SKM-1 (cell line): ENCODE results near the gene KLHL30.
"Not testable (repeated sequence)": the region's sequence is repeated elsewhere in the genome, so short reads cannot be mapped to it uniquely, and the experiment has no call there.

Source experiments
- DNase-seq: peaks from one replicate; lab custom pipeline; 2025; ENCODE audit not compliant: unreplicated experiment; lab: John Stamatoyannopoulos, UW

The KLHL30 gene

DNA sequence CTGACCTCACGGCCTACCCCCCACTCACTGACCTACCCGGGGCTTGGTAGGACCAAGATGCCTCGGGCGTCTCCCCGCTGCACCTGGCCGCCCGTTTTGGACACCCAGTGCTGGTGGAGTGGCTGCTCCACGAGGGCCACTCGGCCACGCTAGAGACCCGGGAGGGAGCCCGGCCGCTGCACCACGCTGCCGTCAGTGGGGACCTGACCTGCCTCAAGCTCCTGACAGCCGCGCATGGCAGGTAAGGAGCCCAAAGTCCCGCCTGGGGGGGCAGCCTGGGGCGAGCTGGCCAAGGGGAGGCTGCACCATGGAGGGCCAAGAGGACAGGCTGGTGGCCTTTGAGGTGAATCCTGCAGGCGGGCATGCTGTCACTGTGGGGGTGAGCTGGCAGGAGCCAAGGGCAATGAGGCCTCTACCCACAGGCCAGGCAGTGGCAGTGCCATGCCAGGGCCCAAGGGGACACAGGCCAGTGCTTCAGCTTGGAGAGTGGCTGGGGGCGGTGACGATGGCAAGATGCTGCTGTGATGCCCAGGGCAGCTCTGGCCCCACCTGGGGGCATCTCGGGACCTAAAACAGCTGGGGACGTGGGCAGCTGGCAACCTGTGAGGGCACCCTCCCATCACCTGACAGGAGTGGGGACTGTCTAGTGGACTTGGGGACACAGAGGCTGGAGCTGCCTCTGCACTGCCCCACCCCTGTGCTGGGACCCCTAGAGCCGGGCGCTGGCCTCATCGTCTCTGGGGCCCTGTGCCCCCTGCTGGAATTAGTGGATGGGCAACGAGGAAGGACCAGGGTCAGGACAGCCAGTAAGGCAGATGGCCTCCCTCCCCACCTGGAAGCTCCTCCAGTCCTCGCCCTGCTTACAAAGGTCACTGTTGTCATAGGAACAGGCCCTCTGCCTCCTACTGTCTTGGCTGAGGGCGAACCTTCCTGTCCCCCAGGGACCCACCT, 36.3 kb upstream of the KLHL30 start:
- no peak for DNase-seq

DNA sequence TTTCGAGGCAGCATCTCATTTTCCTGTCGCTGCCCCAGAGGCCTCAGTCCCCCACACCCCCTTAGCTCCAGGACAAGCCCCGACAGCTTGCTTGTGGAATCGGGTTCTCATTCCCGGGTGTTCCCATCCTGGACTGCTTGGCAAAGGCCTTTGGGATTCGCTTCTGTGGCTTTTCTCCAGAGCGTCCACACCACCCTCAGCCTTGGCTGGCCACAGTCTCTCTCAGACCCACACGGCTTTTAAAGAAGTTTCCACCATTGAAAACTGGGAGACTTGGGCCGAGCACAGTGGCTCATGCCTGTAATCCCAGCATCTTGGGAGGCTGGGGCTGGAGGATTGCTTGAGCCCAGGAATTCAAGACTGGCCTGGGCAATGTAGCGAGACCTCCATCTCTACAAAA, 35.6 kb upstream of the KLHL30 start:
- DNase-seq, result no peak

DNA sequence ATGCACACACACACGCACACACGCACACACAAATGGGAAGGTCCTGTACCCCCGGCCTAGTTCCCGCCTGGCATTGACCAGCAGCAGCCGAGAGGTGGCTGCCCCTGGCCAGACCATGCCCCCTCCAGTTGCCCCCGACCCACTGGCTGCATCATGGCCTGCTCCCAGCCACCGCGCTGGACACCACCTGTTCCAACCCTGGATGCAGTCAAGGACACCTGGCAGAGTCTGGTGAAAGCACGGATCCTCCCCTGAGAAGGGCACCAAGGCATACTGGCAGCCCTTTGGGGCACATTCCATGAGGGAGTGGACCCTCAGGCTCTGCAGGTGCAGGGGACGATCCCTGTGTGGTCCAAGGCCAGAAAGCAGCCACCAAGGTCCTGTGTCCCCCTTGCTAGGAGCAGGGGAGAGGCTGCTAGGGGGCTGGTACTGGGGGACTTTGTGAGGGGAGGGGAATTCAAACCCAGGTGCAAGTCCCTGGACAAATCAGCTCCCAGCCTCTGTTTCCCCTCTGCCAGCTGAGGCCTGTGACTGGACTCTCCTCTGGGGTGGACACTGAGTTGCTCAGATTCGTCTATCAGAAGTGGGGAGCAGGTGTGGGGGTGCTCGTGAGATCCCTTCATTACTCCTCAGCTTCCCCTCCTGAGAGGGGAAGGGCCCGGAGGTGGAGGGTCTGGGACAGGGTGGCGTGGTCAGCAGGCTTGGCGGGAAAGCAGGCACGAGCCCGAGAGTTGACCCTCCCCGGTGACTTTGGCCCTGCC, 34.8 kb upstream of the KLHL30 start:
- DNase-seq, result no peak

DNA sequence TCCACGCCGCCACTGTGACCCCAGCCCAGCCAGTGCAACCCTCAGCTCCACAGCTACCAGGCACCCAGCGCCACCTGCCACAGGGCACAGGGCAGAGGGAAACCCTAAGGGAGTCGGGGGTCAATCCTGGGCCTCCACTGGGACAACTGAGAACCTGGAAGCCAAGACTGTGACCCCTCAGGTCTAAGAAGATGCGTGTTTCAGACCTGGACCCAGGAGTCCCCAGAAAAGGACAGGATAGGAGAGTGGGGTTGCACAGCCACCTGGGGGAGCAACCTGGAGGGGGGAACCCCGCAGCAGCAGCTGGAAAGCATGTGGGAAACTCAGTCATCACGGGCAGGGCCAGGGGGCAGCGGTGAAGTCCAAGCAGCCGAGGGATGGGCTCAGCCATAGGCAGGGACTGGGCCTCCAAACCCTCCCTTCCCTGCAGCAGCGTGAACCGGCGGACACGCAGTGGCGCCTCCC, 34.2 kb upstream of the KLHL30 start:
- no peak for DNase-seq

DNA sequence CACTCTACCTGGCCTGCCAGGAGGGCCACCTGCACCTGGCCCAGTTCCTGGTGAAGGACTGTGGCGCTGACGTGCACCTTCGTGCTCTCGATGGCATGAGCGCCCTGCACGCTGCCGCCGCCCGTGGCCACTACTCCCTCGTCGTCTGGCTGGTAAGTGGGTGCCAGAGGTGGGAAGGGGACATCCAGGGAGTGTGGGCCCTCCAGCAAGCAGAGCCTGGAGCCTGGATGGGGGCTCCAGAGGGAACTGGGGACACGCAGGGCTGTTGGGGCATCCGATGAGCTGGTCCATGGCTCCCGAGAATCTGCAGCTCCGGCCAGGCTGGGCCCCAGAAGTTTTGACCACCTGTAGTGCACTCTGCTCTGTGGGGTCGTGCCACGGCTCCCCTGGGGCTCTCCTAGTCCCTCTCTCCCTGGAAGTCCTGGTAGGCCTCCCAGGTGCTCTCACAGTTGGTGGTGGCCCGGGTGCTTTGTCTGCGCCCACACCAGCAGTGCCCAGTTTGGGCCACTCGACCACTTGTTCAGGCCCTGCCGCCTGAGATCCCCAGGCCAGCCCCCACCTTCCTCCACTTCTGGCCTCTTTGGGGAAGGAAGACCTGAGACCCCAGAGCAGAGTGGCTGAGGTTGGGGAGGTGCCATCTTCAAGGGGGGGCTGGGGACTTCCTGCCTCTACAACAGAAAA, 33.6 kb upstream of the KLHL30 start:
- no peak for DNase-seq

DNA sequence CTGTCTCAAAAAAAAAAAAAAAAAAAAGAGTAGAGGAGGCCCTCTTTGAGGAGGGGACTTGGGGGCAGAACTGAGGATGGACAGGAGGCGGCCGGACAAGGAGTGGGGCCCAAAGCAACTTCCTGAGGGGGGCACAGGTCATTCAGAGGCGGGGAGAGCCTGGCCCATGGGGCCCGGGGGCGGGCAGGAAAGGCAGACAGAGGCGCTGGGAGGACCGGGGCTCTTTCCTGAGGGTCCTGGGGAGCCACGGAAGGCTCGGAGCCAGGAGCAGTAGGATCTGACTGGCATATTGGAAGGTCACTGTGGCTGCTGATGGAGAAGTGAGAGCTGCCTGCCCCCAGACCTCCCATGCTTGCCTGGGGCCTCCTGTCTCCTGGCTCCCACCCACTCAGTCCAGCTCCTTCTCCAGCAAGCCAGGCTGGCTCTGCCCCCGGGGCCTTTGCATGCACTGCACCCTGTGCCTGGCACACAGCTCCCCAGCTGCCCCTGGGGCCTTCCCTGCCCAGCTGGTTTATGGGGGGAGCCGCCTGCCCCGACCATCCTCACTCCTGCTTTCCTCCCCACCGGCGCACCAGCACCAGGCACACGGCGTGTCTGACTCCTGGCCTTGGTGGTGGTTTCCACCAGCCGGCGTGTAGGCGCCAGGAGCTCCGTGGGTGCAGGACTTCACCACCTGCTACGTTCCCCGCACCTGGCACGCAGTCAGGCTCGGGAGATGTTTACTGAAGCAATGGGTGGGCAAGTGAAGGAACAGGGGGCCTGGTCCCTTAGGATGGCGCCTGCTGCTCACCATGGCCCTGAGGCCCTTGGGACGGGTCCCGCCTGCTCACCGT, 32.7 kb upstream of the KLHL30 start:
- DNase-seq, result no peak

DNA sequence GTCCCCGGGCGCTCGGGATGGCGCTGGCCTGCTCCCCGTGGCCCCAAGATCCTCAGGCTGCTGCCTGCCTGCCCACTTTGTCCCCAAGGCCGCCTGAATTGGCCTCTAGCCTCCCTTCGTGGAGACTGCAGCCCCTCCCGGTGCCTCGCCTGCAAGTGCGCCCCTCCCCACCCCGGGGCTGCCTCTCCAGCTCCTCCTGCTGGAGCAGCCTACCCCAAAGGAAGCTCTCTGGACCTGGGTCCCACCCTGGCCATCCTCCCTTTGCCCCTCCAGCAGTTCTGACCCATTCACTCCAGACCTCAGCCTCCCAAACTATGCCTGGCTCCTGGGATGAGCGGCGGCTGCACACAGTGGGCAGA, 32.1 kb upstream of the KLHL30 start:
- DNase-seq, result no peak

DNA sequence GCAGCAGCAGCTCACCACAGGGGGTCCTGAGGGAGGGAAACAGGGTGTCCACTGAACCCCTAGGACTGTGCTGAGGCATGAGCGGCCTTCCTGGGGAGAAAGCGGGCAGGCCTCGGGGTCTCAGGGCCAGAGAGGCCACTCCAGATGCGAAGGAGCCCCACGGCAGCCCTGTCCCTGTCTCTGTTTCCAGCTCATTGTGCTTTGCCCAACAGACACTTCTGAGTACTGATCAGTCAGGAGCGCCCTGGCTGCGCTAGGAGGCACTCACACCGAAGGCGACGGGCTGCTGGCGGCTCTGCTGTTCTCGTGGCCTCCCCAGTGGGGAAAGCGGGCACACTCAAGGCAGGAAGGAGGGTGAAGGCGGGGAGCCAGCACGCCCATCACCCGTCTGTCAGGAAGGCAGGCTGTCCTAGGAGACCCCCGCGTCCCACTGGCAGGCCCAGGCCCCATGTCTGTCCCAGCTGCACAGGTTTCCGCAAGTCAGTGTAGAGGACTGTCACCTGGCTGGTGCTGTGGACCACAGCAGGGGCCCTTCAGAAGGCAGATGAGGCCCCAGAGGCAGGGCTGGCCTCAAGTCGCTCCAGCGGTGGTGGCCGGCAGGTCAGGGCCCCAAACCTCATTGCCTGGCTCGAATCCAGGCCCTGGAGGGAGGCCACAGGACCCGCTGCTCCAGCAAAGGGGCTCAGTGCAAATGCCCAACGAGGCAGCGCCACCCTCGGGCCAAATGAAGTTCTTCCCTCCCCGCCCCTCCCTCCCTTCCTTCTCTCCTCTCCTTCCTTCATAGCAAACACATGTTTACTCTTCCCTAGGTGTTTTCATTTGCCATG, 31.6 kb upstream of the KLHL30 start:
- peak; percentile 35 for DNase-seq

DNA sequence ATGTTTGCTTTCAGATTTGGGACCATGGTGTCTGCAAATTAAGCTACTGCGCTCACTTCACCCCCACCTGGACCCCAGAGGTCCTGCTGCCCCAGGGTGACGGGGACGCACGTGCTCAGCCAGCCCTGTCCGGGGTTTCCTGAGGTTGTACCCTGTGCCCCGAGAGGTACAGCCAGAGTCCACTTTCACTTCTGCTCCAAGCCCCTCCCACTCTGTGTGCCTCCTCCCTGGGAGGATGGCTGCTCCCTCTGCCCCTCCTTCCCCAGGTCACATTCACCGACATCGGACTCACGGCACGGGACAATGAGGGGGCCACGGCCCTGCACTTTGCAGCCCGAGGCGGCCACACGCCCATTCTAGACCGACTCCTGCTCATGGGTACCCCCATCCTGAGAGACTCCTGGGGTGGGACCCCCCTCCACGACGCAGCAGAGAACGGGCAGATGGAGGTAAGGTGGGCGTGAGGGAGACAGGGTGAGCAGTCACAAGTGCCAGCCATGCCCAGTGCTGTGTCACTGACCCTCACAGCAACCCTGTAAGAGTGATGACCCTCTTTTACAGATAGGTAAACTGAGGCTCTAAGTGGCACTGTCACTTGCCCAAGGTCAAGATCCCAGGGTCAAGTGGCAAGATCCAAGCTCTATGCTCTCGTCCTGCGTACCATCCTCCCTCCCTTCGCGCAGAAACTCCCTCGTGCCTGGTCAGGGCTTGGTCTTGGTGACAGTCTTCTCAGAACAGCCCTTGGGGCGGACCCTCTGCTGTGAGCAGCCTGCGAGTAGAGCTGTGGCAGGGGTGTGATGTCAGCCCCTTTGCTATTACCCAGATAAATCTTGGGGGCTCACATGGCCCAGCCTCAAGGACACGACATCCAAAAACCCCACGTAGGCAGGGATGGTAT, 30.7 kb upstream of the KLHL30 start:
- DNase-seq, result no peak

DNA sequence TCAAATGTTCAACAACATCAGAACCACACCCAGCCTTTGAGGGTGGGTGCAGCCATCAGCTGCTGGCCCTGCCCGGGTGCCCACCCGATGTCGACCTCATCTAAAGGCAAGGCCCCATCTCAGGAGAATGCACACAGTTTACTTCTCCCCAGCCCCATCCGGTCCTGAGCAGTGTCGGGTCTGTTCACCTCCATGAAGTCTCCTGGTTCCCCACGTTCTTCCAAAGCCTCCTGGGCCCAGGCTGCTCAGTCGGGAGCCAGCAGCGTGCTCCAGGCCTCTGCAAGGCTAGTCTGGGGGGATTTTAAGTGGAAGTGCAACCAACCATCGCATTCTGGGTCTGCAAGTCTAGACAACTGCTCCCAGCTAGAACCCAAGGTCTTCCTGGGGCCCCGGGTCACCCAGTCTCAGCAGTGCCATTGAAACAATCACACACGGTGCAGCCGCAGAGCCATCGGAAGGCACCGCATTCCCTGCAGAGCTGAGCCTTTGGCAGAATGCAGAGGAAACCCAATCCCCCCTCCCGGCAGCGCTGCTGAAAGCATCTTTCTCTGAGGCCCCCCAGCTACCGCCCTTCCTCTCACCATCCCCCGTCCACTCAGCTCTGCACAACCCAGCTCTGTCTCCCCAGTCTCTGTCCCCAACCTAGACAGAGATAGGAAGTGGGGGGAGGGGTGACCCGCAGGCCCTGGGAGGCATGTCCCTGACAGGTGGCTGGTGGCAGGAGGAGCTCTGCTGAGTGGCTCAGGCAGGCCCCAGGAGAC, 29.9 kb upstream of the KLHL30 start:
- DNase-seq, result no peak

DNA sequence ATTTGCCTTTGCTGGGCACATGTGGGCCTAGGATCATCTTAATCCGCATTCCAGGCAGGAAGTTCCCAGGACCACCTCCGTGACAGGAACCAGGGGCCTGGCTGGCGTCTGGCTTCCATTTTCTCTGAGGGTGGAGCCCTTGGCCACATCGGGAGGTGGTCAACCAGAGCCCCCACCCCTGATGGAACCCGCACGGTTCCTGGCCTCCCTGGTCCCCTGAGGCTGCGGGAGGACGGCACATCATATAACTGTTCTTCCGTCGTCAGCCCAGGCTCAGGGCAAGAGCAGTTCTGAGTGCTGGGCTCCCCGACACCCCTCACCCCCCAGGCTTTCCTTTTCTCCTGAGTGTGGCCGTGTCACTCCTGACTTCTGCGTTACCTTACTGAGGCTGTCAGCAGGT, 24.9 kb upstream of the KLHL30 start:
- no peak for DNase-seq

DNA sequence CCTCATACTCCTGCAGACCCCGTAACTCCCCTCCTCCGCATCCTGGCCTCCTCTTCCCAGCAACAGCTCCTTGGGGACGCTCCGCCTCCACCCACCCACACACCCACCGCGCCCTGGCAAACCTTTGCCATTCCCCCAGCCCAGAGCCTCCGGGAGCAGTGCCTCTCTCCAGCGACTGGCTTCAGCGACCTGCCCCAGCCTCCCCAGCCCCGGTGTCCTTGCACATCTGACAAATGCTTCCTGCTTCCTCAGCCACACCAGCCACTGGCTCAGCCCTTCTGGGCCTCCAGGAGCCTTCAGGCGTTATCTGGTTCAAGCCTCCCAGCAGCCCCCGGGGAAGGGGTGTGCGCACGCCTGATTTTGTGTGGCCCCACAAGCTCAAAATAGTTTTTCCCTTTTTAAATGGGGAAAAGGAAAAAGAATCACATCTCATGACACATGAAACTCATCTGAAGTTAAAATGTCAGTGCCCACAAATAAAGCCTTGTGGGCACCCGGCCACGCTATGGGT, 24.1 kb upstream of the KLHL30 start:
- no peak for DNase-seq

DNA sequence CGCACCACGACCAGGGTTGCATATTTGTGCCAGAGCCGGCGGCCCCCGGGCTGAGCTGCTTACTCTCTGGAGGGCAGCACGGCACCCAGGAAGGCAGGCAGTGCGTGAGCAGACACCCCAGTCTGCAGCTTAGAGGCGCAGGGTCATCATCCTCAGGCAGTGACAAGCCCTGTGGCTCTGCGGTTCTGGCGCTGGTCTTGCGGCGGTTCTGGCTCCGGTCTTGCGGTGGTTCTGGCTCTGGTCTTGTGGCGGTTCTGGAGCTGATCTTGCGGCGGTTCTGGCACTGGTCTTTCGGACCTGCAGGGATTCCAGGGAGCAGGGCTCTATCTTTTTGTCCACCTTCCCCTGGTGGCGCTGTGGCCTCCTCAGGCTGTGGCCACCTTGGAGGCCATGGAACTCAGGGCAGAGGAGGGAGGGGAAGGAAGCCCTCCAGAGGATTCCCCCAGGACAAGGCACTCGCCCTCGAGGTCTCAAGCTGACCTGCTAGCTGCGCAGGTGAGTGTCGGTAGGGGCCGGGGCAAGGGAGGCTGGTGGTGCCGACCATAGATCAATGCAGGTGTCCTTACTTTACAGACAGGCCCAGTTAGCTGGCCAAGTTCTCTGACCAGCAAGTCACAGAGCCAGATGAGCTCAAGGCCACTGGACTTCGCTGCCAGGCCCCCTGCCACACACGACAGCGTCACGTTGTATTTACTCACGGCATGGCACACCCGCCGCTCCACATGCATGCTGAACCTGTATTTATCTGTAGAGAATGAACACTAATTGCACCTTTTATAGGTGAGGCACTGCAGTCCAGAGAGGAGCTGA, 23.4 kb upstream of the KLHL30 start:
- no peak for DNase-seq

DNA sequence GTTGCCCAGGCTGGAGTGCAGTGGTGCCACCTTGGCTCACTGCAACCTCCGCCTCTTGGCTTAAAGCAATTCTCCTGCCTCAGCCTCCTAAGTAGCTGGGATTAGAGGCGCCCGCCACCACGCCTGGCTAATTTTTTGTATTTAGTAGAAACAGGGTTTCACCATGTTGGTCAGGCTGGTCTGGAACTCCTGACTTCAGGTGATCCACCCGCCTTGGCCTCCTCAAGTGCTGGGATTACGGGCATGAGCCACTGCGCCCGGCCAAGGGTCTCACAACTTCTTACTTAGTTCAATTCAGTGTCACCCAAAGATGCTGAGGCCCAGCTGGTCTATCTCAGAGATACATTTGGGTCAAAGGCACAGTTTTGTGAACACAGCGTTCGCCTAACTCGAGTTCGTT, 22.8 kb upstream of the KLHL30 start:
- DNase-seq, result not testable (repeated sequence)

DNA sequence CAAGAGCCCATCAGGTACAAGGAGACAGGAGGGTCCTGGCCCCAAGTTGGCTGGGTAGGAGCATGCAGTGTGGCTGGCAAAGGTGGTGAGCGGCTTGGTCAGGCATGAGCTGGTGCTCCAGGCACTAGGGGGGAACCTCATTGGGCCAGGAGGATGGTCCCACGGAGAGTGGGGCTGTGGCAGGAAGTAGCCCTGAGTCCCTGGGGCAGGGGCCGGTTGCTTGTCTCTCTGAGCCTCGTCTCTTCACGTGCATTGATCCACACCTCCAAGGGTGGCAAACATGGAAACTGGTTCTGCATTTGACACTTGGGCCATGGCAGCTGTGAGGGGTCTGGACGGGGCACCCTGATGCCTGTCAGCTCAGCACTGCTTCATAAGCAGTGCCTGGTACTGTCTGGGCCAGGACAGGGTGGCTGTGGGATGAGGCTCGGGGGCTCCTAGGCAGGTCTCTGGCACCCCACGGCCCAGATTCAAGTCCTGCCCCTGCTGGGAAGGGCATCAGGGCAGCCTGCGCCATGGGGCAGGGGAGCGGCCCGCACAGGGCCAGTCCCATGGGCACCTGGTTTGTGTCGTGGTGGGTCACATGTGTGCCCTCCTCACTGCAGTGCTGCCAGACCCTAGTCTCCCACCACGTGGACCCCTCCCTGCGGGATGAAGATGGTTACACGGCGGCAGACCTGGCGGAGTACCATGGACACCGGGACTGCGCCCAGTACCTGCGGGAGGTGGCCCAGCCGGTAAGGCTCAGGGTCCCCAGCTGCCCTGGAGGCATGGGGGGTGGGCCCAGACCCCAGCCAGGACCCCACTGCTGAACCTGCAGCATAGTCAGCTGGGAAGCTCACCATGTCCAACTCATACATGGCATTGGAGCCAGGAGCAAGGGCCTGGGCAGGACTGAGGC, 21.9 kb upstream of the KLHL30 start:
- DNase-seq, result no peak
